Mesendoderm (in vitro differentiated cells): ENCODE data around the gene VCAN.
"Not testable (repeated sequence)": the region's sequence is repeated elsewhere in the genome, so short reads cannot be mapped to it uniquely, and the experiment has no call there.

Experiments used
- DNase-seq: peaks from one replicate; pipeline ENCODE4 v3.0.0; 2013
- H2AK5ac ChIP-seq: 2 replicates; pipeline ENCODE4 v1.6.1; 2013; ENCODE audit warnings: low read length, inconsistent platforms
- H2BK120ac ChIP-seq: 2 replicates; pipeline ENCODE4 v1.6.1; 2013; ENCODE audit warnings: low read depth, mild to moderate bottlenecking, low read length, moderate library complexity, mixed read lengths
- H2BK15ac ChIP-seq: replicated peaks from 2 replicates; pipeline ENCODE4 v1.6.1; 2013; ENCODE audit warnings: low read depth, mild to moderate bottlenecking, moderate library complexity
- H2BK5ac ChIP-seq: 2 replicates; pipeline ENCODE4 v1.6.1; 2013; ENCODE audit warnings: low read length, inconsistent platforms
- H3K18ac ChIP-seq: 2 replicates; pipeline ENCODE4 v1.6.1; 2013; ENCODE audit warnings: mild to moderate bottlenecking, low read length, mixed read lengths
- H3K23ac ChIP-seq: one replicate; pipeline ENCODE4 v1.6.1; 2013; ENCODE audit warnings: low read length
- H3K27ac ChIP-seq: 2 replicates; pipeline ENCODE4 v1.5.1; 2013; ENCODE audit warnings: low read depth, mild to moderate bottlenecking, inconsistent platforms, low read length, moderate library complexity
- H3K27me3 ChIP-seq: 2 replicates; pipeline ENCODE4 v1.6.1; 2013; ENCODE audit warnings: low read length, control low read depth, mild to moderate bottlenecking, inconsistent platforms; ENCODE audit not compliant: insufficient read depth, poor library complexity
- H3K36me3 ChIP-seq: 2 replicates; pipeline ENCODE4 v1.6.1; 2013; ENCODE audit warnings: low read length, inconsistent platforms; ENCODE audit not compliant: control insufficient read depth, insufficient read depth
- H3K4ac ChIP-seq: one replicate; pipeline ENCODE4 v1.6.1; 2013; ENCODE audit warnings: low read depth, mild to moderate bottlenecking, low read length, moderate library complexity
- H3K4me1 ChIP-seq: 2 replicates; pipeline ENCODE4 v1.6.1; 2013; ENCODE audit warnings: low read depth, low read length, inconsistent platforms; ENCODE audit not compliant: control insufficient read depth
- H3K4me2 ChIP-seq: 2 replicates; pipeline ENCODE4 v1.6.1; 2013; ENCODE audit warnings: low read length
- H3K4me3 ChIP-seq: 2 replicates; pipeline ENCODE4 v1.5.1; 2013; ENCODE audit warnings: mild to moderate bottlenecking, low read length
- H3K56ac ChIP-seq: one replicate; pipeline ENCODE4 v1.6.1; 2013; ENCODE audit warnings: low read length
- H3K79me1 ChIP-seq: 2 replicates; pipeline ENCODE4 v1.6.1; 2013; ENCODE audit warnings: low read length, inconsistent platforms
- H3K79me2 ChIP-seq: 2 replicates; pipeline ENCODE4 v1.6.1; 2013; ENCODE audit warnings: mild to moderate bottlenecking, low read length; ENCODE audit not compliant: control insufficient read depth, insufficient read depth
- H3K9ac ChIP-seq: 2 replicates; pipeline ENCODE4 v1.6.1; 2013; ENCODE audit warnings: low read length, inconsistent platforms
- H4K5ac ChIP-seq: one replicate; pipeline ENCODE4 v1.6.1; 2013; ENCODE audit warnings: low read length
- H4K8ac ChIP-seq: one replicate; pipeline ENCODE4 v1.6.1; 2013; ENCODE audit warnings: low read depth, mild to moderate bottlenecking, control low read depth, low read length, moderate library complexity
- WGBS: extraction: QIAGEN DNeasy Blood & Tissue Kit; methylation state at CpG from one replicate; pipeline ENCODE4 v1.1.7; 2013; ENCODE audit warnings: low lambda C conversion rate, missing lambda C conversion rate; ENCODE audit not compliant: insufficient coverage; ENCODE audit errors: extremely low coverage; 5-methylcytosine and 5-hydroxymethylcytosine counted together

The VCAN gene

DNA sequence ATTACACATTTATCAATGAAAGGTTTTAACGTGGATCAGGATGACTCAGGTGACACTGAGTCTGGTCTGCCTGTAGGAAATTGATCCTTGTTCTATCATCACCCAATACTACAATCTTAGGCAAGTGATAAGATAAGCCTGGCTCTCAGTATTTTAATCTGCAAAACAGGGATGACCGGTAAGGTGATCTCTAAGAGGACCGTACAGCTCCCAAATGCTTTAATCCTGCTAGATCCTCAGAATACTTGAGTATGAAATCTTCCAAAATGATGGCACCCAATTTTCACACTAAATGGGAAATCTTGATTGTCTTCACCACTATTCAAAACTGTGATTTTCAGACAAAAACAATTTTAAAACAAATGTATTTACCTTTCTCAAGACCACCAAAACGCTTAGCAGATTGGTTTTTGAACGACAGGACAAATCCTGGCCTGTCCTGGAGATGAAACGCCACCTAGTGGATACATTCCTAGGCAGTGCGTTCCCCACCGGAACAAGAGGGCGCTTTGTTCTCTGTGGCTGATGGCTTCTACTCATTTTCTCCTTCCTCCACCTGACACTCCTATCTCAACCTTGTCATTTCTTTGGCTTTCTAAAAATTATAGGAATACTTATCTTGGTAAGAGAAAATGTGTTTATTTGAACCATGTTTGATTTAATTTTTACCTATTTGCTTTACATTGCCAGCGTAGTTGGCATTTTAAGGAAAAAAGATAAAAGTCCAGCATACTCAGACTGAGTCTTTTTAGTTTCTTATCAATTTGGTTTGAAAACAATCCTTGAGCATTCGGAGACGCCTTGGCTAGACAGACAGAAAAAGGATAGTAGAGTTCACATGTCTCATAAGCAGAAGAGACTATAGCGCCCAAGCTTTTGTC is 41.2 kb upstream of the VCAN start:
- Histone ChIP-seq H3K18ac (no peak overlapping the region), H3K27me3 (no peaks in the 10 kb centered on the region), H4K5ac (no peak overlapping the region), H4K8ac (no peak overlapping the region), H3K9ac (no peak overlapping the region), H3K23ac (no peak overlapping the region), H2BK120ac (no peak overlapping the region), H3K79me2 (no peaks in the 10 kb centered on the region), H3K4me1 (no peaks in the 10 kb centered on the region), H3K4ac (no peak overlapping the region), H3K79me1 (no peaks in the 10 kb centered on the region), H3K4me3 (no peak overlapping the region), H2AK5ac (no peak overlapping the region), H2BK15ac (no peak overlapping the region), H3K27ac (no peak overlapping the region), H3K36me3 (no peaks in the 10 kb centered on the region), H3K56ac (no peak overlapping the region), H3K4me2 (no peak overlapping the region), H2BK5ac (no peak overlapping the region)
- no CpG with 5 or more reads among the region's 13 CpGs for WGBS
- peak; percentile 80 for DNase-seq

DNA sequence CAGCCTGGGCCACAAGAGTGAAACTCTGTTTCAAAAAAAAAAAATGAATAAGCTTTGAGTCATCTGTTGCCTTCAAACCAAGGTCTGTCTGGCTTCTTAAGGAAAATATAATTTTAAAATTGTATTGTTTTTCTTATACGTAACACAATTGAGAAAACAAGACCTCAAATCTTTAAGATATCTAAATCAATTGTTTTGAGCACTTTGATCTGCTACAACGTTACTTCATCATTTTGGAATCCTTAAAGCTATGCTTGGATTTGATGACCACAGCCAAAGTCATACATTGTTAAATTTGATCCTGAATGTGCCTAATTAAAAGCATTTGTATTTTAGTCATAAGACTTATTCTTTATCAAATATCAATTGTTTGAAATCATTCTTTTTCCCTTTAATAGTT is 37.7 kb upstream of the VCAN start:
- WGBS: no CpG with 5 or more reads among the region's 2 CpGs
- Histone ChIP-seq H3K18ac (no peak overlapping the region), H2AK5ac (no peak overlapping the region), H2BK5ac (no peak overlapping the region), H3K4me3 (no peak overlapping the region), H3K27ac (no peak overlapping the region), H3K27me3 (no peaks in the 10 kb centered on the region), H3K4me1 (no peaks in the 10 kb centered on the region), H3K79me2 (no peaks in the 10 kb centered on the region), H4K8ac (no peak overlapping the region), H3K23ac (no peak overlapping the region), H3K56ac (no peak overlapping the region), H3K36me3 (no peaks in the 10 kb centered on the region), H3K79me1 (no peaks in the 10 kb centered on the region), H3K4me2 (no peak overlapping the region), H2BK120ac (no peak overlapping the region), H3K9ac (no peak overlapping the region), H2BK15ac (no peak overlapping the region), H4K5ac (no peak overlapping the region), H3K4ac (no peak overlapping the region)
- DNase-seq: no peak

DNA sequence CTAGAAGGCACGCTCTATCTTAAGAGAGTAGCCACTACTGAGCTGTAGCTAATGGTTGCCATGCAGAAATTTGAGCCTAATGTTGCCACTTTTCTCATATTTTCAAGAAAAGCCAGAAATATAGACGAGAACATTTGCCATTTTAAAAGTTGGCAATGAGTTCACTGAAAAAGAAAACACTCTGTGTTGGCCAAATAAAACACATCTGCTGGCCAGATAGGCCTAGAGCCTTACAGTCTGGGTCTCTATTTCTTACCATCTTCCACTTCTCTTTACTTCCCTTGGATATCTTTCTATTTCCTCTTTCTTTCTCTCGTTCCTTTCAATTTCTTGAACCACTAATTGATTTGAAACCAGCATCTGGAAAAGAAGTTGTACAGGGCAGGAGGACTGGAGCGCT is 36.6 kb upstream of the VCAN start:
- Histone ChIP-seq H3K4me3 (no peak overlapping the region), H4K8ac (no peak overlapping the region), H3K36me3 (no peaks in the 10 kb centered on the region), H2AK5ac (no peak overlapping the region), H4K5ac (no peak overlapping the region), H3K23ac (no peak overlapping the region), H3K79me2 (no peaks in the 10 kb centered on the region), H3K4ac (no peak overlapping the region), H3K18ac (no peak overlapping the region), H2BK15ac (no peak overlapping the region), H3K56ac (no peak overlapping the region), H2BK120ac (no peak overlapping the region), H3K4me2 (no peak overlapping the region), H3K9ac (no peak overlapping the region), H3K79me1 (no peaks in the 10 kb centered on the region), H3K27ac (no peak overlapping the region), H2BK5ac (no peak overlapping the region), H3K27me3 (no peaks in the 10 kb centered on the region), H3K4me1 (no peaks in the 10 kb centered on the region)
- no peak for DNase-seq
- 100% methylated on average over 1 of the region's 4 CpGs for WGBS

DNA sequence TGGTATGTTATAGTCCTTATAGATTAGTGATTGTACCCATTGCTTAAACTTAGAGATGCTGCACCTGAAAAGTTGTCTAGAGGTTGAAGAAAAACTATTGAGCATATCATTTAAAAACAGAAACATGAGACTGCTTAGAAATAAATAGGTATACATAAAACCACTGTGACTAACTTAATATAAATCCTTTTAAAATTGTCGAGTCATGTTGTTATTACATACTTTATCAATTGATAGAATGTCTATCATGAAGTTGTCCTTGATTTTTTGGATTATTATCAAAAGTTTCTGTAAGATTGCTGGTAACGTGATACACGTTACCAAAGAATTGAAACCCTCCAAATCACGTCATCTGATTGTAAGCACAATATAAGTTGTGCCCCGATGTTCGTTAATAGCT is 35.3 kb upstream of the VCAN start:
- H3K27me3 ChIP-seq: no peaks in the 10 kb centered on the region
- H3K79me2 ChIP-seq: no peaks in the 10 kb centered on the region
- H4K5ac ChIP-seq: no peak overlapping the region
- H3K4ac ChIP-seq: no peak overlapping the region
- DNase-seq: no peak
- no peaks in the 10 kb centered on the region for H3K79me1 ChIP-seq
- no peaks in the 10 kb centered on the region for H3K4me1 ChIP-seq
- H2AK5ac ChIP-seq: no peak overlapping the region
- no peaks in the 10 kb centered on the region for H3K36me3 ChIP-seq
- H4K8ac ChIP-seq: no peak overlapping the region
- no peak overlapping the region for H3K4me3 ChIP-seq
- H3K56ac ChIP-seq: no peak overlapping the region
- no peak overlapping the region for H2BK15ac ChIP-seq
- no peak overlapping the region for H3K18ac ChIP-seq
- H3K4me2 ChIP-seq: no peak overlapping the region
- H3K9ac ChIP-seq: no peak overlapping the region
- H3K23ac ChIP-seq: no peak overlapping the region
- H2BK120ac ChIP-seq: no peak overlapping the region
- no CpG with 5 or more reads among the region's 6 CpGs for WGBS
- H3K27ac ChIP-seq: no peak overlapping the region
- H2BK5ac ChIP-seq: no peak overlapping the region

DNA sequence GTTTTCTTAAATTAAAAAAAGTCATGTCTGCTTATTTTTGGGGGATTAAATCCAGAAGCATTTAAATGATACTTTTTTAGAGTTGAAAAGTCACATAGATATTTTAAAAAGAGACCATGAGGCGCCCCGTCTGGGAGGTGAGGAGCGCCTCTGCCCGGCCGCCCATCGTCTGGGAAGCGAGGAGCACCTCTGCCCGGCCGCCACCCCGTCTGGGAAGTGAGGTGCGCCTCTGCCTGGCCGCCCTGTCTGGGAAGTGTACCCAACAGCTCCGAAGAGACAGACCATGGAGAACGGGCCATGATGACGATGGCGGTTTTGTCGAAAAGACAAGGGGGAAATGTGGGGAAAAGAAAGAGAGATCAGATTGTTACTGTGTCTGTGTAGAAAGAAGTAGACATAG is 33.8 kb upstream of the VCAN start:
- not testable (repeated sequence) for H3K79me1 ChIP-seq, H3K27ac ChIP-seq, DNase-seq, H3K18ac ChIP-seq, H2BK120ac ChIP-seq, H3K4me1 ChIP-seq, H3K4me2 ChIP-seq, H3K9ac ChIP-seq, H2BK5ac ChIP-seq, H3K79me2 ChIP-seq, H2BK15ac ChIP-seq, H4K8ac ChIP-seq, H3K23ac ChIP-seq, H4K5ac ChIP-seq, H3K56ac ChIP-seq, H3K4ac ChIP-seq, H3K27me3 ChIP-seq, H3K36me3 ChIP-seq, H2AK5ac ChIP-seq, H3K4me3 ChIP-seq
- WGBS: no CpG with 5 or more reads among the region's 17 CpGs

DNA sequence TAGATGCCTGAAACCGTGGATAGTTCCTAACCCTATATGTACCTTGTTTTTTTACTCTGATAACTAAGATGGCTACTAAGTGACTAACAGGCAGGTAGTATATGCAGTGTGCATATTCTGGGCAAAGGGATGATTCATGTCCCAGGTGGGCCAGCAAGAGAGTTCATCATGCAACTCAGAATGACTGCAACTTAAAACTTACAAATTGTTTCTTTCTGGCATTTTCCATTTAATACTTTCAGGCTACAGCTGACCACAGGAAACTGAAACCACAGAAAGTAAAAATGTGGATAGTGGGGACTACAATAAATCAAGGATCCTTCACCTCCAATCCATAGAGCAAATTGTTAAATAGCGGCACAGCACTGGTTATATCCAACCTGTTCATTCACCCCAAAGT is 30.7 kb upstream of the VCAN start:
- H3K27me3 ChIP-seq: no peaks in the 10 kb centered on the region
- H3K4me3 ChIP-seq: no peak overlapping the region
- H3K4ac ChIP-seq: no peak overlapping the region
- no peak overlapping the region for H3K9ac ChIP-seq
- H3K27ac ChIP-seq: no peak overlapping the region
- WGBS: no CpG with 5 or more reads among the region's 2 CpGs
- H2BK5ac ChIP-seq: no peak overlapping the region
- H2AK5ac ChIP-seq: no peak overlapping the region
- H2BK120ac ChIP-seq: no peak overlapping the region
- no peak overlapping the region for H4K8ac ChIP-seq
- H4K5ac ChIP-seq: no peak overlapping the region
- H3K23ac ChIP-seq: no peak overlapping the region
- H3K36me3 ChIP-seq: no peaks in the 10 kb centered on the region
- H3K18ac ChIP-seq: no peak overlapping the region
- H3K4me2 ChIP-seq: no peak overlapping the region
- no peak overlapping the region for H2BK15ac ChIP-seq
- H3K79me1 ChIP-seq: no peaks in the 10 kb centered on the region
- DNase-seq: no peak
- H3K79me2 ChIP-seq: no peaks in the 10 kb centered on the region
- H3K4me1 ChIP-seq: no peaks in the 10 kb centered on the region
- H3K56ac ChIP-seq: no peak overlapping the region
